HepG2 (cell line): ENCODE data around the gene MRPL48. TPM values are rescaled to one million over a fixed set of nuclear protein-coding genes. Genes with fewer than 3 reads are reported as not detected.
A peak's percentile ranks its signal among the peaks of the same experiment; 100 is the strongest.

ENCODE experiments used
- ATM ChIP-seq: fragments of 450-650 bp; IDR thresholded peaks from 2 replicates; pipeline ENCODE4 v1.7.1; 2017; ENCODE audit warnings: mild to moderate bottlenecking, borderline replicate concordance
- EED ChIP-seq: sonication (generic); formaldehyde crosslinking; IDR thresholded peaks from 2 replicates; pipeline ENCODE4 v1.5.0; 2020; ENCODE audit warnings: mild to moderate bottlenecking, missing genetic modification reagents
- ELF4 ChIP-seq: sonication (generic); formaldehyde crosslinking; IDR thresholded peaks from 2 replicates; pipeline ENCODE4 v1.5.0; 2020; ENCODE audit warnings: missing genetic modification reagents, mild to moderate bottlenecking, moderate library complexity, borderline replicate concordance
- GLMP ChIP-seq: sonication (generic); formaldehyde crosslinking; IDR thresholded peaks from 2 replicates; pipeline ENCODE4 v1.9.0; 2021; ENCODE audit warnings: missing genetic modification reagents, mild to moderate bottlenecking, borderline replicate concordance
- GZF1 ChIP-seq: sonication (generic); formaldehyde crosslinking; IDR thresholded peaks from 2 replicates; pipeline ENCODE4 v1.5.1; 2020; ENCODE audit warnings: mild to moderate bottlenecking, missing genetic modification reagents
- HDAC6 ChIP-seq: fragments of 200-600 bp; sonication (generic); IDR thresholded peaks from 2 replicates; pipeline ENCODE4 v1.7.0; 2017; ENCODE audit warnings: mild to moderate bottlenecking, antibody characterized with exemption, low read length, low read depth
- NCOA2 ChIP-seq: sonication (generic); formaldehyde crosslinking; IDR thresholded peaks from 2 replicates; pipeline ENCODE4 v1.8.0; 2022; ENCODE audit warnings: inconsistent platforms
- PAX8 ChIP-seq: sonication (generic); formaldehyde crosslinking; IDR thresholded peaks from 2 replicates; pipeline ENCODE4 v1.8.0; 2022; ENCODE audit warnings: mild to moderate bottlenecking, missing genetic modification reagents, borderline replicate concordance
- SRY ChIP-seq: sonication (generic); formaldehyde crosslinking; IDR thresholded peaks from 2 replicates; pipeline ENCODE4 v1.8.0; 2022; ENCODE audit warnings: mild to moderate bottlenecking, missing genetic modification reagents
- TBP ChIP-seq: sonication (generic); formaldehyde crosslinking; IDR thresholded peaks from 2 replicates; pipeline ENCODE4 v1.5.0; 2020; ENCODE audit warnings: missing genetic modification reagents
- TOE1 ChIP-seq: sonication (generic); formaldehyde crosslinking; IDR thresholded peaks from 2 replicates; pipeline ENCODE4 v1.4.0; 2020; ENCODE audit warnings: mild to moderate bottlenecking, missing genetic modification reagents
- ZBTB1 ChIP-seq: sonication (generic); formaldehyde crosslinking; IDR thresholded peaks from 2 replicates; pipeline ENCODE4 v1.4.0; 2020; ENCODE audit warnings: missing genetic modification reagents, borderline replicate concordance
- ZNF331 ChIP-seq: sonication (generic); formaldehyde crosslinking; IDR thresholded peaks from 2 replicates; pipeline ENCODE4 v1.4.0; 2020; ENCODE audit warnings: missing genetic modification reagents
- ZNF333 ChIP-seq: sonication (generic); formaldehyde crosslinking; IDR thresholded peaks from 2 replicates; pipeline ENCODE4 v1.4.0; 2020; ENCODE audit warnings: mild to moderate bottlenecking, missing genetic modification reagents, borderline replicate concordance
- ZNF615 ChIP-seq: sonication (generic); formaldehyde crosslinking; IDR thresholded peaks from 2 replicates; pipeline ENCODE4 v1.5.0; 2020; ENCODE audit warnings: mild to moderate bottlenecking, missing genetic modification reagents, borderline replicate concordance
- ZNF619 ChIP-seq: sonication (generic); formaldehyde crosslinking; IDR thresholded peaks from 2 replicates; pipeline ENCODE4 v1.4.0; 2020; ENCODE audit warnings: mild to moderate bottlenecking, missing genetic modification reagents
- ZNF652 ChIP-seq: IDR thresholded peaks from 2 replicates; pipeline ENCODE4 v1.6.1; 2016; ENCODE audit warnings: low read depth, borderline replicate concordance
- ZNF670 ChIP-seq: sonication (generic); formaldehyde crosslinking; IDR thresholded peaks from 2 replicates; pipeline ENCODE4 v1.8.0; 2022; ENCODE audit warnings: mild to moderate bottlenecking, missing genetic modification reagents, borderline replicate concordance
- ZNF678 ChIP-seq: sonication (generic); formaldehyde crosslinking; IDR thresholded peaks from 2 replicates; pipeline ENCODE4 v1.4.0; 2020; ENCODE audit warnings: mild to moderate bottlenecking, missing genetic modification reagents
- ZNF737 ChIP-seq: sonication (generic); formaldehyde crosslinking; IDR thresholded peaks from 2 replicates; pipeline ENCODE4 v1.5.0; 2020; ENCODE audit warnings: missing genetic modification reagents, mild to moderate bottlenecking, borderline replicate concordance
- ZSCAN20 ChIP-seq: sonication (generic); formaldehyde crosslinking; IDR thresholded peaks from 2 replicates; pipeline ENCODE4 v1.4.0; 2020; ENCODE audit warnings: missing genetic modification reagents, mild to moderate bottlenecking, borderline replicate concordance
- ZSCAN22 ChIP-seq: sonication (generic); formaldehyde crosslinking; IDR thresholded peaks from 2 replicates; pipeline ENCODE4 v1.4.0; 2020; ENCODE audit warnings: mild to moderate bottlenecking, missing genetic modification reagents
- polyA plus RNA-seq, 8 experiments: library from polyadenylated mRNA; depleted of rRNA in 3 of 8; stranded (reverse) in 7 of 8; unstranded in 1 of 8; fragments of >200 nt; fragmentation: Illumina TruSeq in 4 of 8; extraction: Trizol in 4 of 8; gene quantifications; 2 replicates each; pipeline versions ENCODE4 v1.2.1 to v1.2.3, GENCODE V29; 2011 to 2016; ENCODE audit warnings: low read depth in 4 of 8, missing spikeins in 1 of 8, mixed read lengths in 1 of 8; ENCODE audit not compliant: insufficient read depth in 1 of 8
- total RNA-seq, 5 experiments: library from RNA; depleted of rRNA; stranded (reverse); fragments of >200 nt; fragmentation: Illumina TruSeq; extraction: Trizol; gene quantifications; 2 replicates each; pipeline ENCODE4 v1.2.3, GENCODE V29; 2016; ENCODE audit warnings: low read depth in 1 of 5
- TF ChIP-seq, protein P1 (sequence below): sonication (generic); formaldehyde crosslinking; IDR thresholded peaks from 2 replicates; pipeline ENCODE4 v1.4.0; 2020; ENCODE audit warnings: missing genetic modification reagents, borderline replicate concordance
- TF ChIP-seq, protein P2 (sequence below): fragments of 450-650 bp; IDR thresholded peaks from 2 replicates; pipeline ENCODE4 v1.6.1; 2017; ENCODE audit warnings: mild to moderate bottlenecking

MRPL48 gene
- total and polyA plus RNA-seq, 2 of the 13 experiments (the other 11 are each of a cell fraction or from before 2014, with no cell fraction given), result 61.2 to 67.9 TPM

- TF ChIP-seq SRY (CRISPR knock-in tag), result peak; percentile 79; the same call in 1 of the 2 replicates
- TF ChIP-seq ZNF652 (CRISPR knock-in tag), result no peak
- TF ChIP-seq ELF4 (CRISPR knock-in tag), result peak; percentile 80; the same call in 1 of the 2 replicates
- peak; percentile 95; the same call in 1 of the 2 replicates for TF ChIP-seq ZNF615 (CRISPR knock-in tag)
- TF ChIP-seq, protein P1, sequence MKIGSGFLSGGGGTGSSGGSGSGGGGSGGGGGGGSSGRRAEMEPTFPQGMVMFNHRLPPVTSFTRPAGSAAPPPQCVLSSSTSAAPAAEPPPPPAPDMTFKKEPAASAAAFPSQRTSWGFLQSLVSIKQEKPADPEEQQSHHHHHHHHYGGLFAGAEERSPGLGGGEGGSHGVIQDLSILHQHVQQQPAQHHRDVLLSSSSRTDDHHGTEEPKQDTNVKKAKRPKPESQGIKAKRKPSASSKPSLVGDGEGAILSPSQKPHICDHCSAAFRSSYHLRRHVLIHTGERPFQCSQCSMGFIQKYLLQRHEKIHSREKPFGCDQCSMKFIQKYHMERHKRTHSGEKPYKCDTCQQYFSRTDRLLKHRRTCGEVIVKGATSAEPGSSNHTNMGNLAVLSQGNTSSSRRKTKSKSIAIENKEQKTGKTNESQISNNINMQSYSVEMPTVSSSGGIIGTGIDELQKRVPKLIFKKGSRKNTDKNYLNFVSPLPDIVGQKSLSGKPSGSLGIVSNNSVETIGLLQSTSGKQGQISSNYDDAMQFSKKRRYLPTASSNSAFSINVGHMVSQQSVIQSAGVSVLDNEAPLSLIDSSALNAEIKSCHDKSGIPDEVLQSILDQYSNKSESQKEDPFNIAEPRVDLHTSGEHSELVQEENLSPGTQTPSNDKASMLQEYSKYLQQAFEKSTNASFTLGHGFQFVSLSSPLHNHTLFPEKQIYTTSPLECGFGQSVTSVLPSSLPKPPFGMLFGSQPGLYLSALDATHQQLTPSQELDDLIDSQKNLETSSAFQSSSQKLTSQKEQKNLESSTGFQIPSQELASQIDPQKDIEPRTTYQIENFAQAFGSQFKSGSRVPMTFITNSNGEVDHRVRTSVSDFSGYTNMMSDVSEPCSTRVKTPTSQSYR (CRISPR knock-in tag), result no peak
- no peak for TF ChIP-seq PAX8 (CRISPR knock-in tag)
- no peak for TF ChIP-seq HDAC6
- peak; percentile 59 for TF ChIP-seq TOE1 (CRISPR knock-in tag)
- no peak for TF ChIP-seq ZNF678 (CRISPR knock-in tag)
- no peak for TF ChIP-seq ZSCAN20 (CRISPR knock-in tag)
- TF ChIP-seq EED (CRISPR knock-in tag), result no peak
- no peak for TF ChIP-seq GZF1 (CRISPR knock-in tag)
- TF ChIP-seq ZNF737 (CRISPR knock-in tag), result peak; percentile 96
- no peak for TF ChIP-seq ZBTB1 (CRISPR knock-in tag)
- peak; percentile 87; the same call in 1 of the 2 replicates for TF ChIP-seq ZNF331
- no peak for TF ChIP-seq TBP (CRISPR knock-in tag)
- no peak for TF ChIP-seq ZNF333 (CRISPR knock-in tag)
- TF ChIP-seq ATM, result no peak
- TF ChIP-seq ZSCAN22 (CRISPR knock-in tag), result peak; percentile 83; the same call in 1 of the 2 replicates
- TF ChIP-seq, protein P2, sequence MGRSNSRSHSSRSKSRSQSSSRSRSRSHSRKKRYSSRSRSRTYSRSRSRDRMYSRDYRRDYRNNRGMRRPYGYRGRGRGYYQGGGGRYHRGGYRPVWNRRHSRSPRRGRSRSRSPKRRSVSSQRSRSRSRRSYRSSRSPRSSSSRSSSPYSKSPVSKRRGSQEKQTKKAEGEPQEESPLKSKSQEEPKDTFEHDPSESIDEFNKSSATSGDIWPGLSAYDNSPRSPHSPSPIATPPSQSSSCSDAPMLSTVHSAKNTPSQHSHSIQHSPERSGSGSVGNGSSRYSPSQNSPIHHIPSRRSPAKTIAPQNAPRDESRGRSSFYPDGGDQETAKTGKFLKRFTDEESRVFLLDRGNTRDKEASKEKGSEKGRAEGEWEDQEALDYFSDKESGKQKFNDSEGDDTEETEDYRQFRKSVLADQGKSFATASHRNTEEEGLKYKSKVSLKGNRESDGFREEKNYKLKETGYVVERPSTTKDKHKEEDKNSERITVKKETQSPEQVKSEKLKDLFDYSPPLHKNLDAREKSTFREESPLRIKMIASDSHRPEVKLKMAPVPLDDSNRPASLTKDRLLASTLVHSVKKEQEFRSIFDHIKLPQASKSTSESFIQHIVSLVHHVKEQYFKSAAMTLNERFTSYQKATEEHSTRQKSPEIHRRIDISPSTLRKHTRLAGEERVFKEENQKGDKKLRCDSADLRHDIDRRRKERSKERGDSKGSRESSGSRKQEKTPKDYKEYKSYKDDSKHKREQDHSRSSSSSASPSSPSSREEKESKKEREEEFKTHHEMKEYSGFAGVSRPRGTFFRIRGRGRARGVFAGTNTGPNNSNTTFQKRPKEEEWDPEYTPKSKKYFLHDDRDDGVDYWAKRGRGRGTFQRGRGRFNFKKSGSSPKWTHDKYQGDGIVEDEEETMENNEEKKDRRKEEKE, result no peak
- no peak for TF ChIP-seq ZNF619 (CRISPR knock-in tag)
- peak; percentile 58 for TF ChIP-seq NCOA2 (CRISPR knock-in tag)
- no peak for TF ChIP-seq GLMP
- peak; percentile 97 for TF ChIP-seq ZNF670 (CRISPR knock-in tag)
Observed at GRCh38 chr11:73787643-73788558, at the start of gene MRPL48 (continued).
